Cardiac muscle cell (in vitro differentiated cells and primary cell): ENCODE measurements around the gene SF3B1. TPM values are rescaled to one million over a fixed set of nuclear protein-coding genes. Genes with fewer than 3 reads are reported as not detected.
"Not testable (repeated sequence)": the region's sequence is repeated elsewhere in the genome, so short reads cannot be mapped to it uniquely, and the experiment has no call there.

ENCODE experiments used
- DNase-seq, 2 donors: peaks; one replicate each; pipeline versions ENCODE4 v3.0.0 to v3.0.0-alpha.2; 2010 to 2017; ENCODE audit warnings: low read depth in 1 of 2, low spot score in 1 of 2
- H3K27ac ChIP-seq: fragments of 200-600 bp; sonication (generic); 2 replicates; pipeline ENCODE4 v1.5.1; 2016
- H3K27me3 ChIP-seq: fragments of 200-600 bp; sonication (generic); 2 replicates; pipeline ENCODE4 v1.6.0; 2016; ENCODE audit warnings: control low read depth
- H3K36me3 ChIP-seq: fragments of 200-600 bp; sonication (generic); 2 replicates; pipeline ENCODE4 v1.5.1; 2016; ENCODE audit warnings: control low read depth
- H3K4me1 ChIP-seq: fragments of 200-600 bp; sonication (generic); 2 replicates; pipeline ENCODE4 v1.8.1; 2017; ENCODE audit warnings: low read depth, mild to moderate bottlenecking, mixed run types
- H3K4me3 ChIP-seq: fragments of 200-600 bp; sonication (generic); 2 replicates; pipeline ENCODE4 v1.5.1; 2016; ENCODE audit warnings: mild to moderate bottlenecking
- H3K9me3 ChIP-seq: fragments of 200-600 bp; sonication (generic); 2 replicates; pipeline ENCODE4 v1.5.1; 2017; ENCODE audit warnings: low read depth, mild to moderate bottlenecking, control low read depth
- CTCF ChIP-seq: IDR thresholded peaks from 2 replicates; pipeline ENCODE4 v1.5.1; 2012; ENCODE audit warnings: low read depth, mild to moderate bottlenecking, low read length
- polyA plus RNA-seq: library from polyadenylated mRNA; unstranded; fragments of >200 nt; fragmentation: Nextera tagmentation; extraction: Ambion mirVana; gene quantifications from 2 replicates; pipeline ENCODE4 v1.2.1, GENCODE V29; 2016
- total RNA-seq: library from RNA; depleted of rRNA; stranded (reverse); fragments of >200 nt; gene quantifications from 2 replicates; pipeline ENCODE4 v1.2.3, GENCODE V29; 2016

SF3B1 gene, protein sequence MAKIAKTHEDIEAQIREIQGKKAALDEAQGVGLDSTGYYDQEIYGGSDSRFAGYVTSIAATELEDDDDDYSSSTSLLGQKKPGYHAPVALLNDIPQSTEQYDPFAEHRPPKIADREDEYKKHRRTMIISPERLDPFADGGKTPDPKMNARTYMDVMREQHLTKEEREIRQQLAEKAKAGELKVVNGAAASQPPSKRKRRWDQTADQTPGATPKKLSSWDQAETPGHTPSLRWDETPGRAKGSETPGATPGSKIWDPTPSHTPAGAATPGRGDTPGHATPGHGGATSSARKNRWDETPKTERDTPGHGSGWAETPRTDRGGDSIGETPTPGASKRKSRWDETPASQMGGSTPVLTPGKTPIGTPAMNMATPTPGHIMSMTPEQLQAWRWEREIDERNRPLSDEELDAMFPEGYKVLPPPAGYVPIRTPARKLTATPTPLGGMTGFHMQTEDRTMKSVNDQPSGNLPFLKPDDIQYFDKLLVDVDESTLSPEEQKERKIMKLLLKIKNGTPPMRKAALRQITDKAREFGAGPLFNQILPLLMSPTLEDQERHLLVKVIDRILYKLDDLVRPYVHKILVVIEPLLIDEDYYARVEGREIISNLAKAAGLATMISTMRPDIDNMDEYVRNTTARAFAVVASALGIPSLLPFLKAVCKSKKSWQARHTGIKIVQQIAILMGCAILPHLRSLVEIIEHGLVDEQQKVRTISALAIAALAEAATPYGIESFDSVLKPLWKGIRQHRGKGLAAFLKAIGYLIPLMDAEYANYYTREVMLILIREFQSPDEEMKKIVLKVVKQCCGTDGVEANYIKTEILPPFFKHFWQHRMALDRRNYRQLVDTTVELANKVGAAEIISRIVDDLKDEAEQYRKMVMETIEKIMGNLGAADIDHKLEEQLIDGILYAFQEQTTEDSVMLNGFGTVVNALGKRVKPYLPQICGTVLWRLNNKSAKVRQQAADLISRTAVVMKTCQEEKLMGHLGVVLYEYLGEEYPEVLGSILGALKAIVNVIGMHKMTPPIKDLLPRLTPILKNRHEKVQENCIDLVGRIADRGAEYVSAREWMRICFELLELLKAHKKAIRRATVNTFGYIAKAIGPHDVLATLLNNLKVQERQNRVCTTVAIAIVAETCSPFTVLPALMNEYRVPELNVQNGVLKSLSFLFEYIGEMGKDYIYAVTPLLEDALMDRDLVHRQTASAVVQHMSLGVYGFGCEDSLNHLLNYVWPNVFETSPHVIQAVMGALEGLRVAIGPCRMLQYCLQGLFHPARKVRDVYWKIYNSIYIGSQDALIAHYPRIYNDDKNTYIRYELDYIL
- total RNA-seq (239 and 463 TPM in 2 replicates), polyA plus RNA-seq (218 and 276 TPM in 2 replicates)

- Histone ChIP-seq H3K4me3 (peak within 1 kb of the TSS; percentile 97), H3K36me3 (no peaks in the 10 kb centered on the region), H3K9me3 (no peaks in the 10 kb centered on the region), H3K4me1 (peaks cover 17% of the 10 kb centered on the region), H3K27me3 (no peaks in the 10 kb centered on the region), H3K27ac (peak within 1 kb of the TSS; percentile 97)
- TF ChIP-seq CTCF: no peak
- peak; percentile 98 for DNase-seq
Observed at GRCh38 chr2:197434541-197435513, at the start of gene SF3B1. Gene SF3B1 (minus strand): TSS chr2:197435028. CDS start chr2:197434999, 29 bp downstream.

DNA sequence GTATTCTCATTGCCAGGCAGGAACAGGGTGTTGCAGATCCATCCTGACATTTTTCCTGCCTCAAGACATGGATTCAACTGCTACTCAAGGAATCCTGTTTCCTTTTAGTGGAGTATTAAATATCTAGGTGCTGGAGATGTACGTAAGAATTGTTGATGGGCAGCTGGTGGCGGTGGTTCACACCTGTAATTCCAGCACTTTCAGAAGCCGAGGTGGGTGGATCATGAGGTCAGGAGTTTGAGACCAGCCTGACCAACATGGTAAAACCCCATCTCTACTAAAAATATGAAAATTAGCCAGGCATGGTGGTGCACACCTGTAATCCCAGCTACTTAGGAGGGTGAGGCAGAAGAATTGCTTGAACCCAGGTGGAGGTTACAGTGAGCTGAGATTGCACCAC is 49.4 kb upstream of the SF3B1 start:
- not testable (repeated sequence) for H3K4me3 ChIP-seq, H3K27ac ChIP-seq, H3K9me3 ChIP-seq, DNase-seq, H3K4me1 ChIP-seq, H3K27me3 ChIP-seq
- H3K36me3 ChIP-seq: peaks cover 33% of the 10 kb centered on the region

DNA sequence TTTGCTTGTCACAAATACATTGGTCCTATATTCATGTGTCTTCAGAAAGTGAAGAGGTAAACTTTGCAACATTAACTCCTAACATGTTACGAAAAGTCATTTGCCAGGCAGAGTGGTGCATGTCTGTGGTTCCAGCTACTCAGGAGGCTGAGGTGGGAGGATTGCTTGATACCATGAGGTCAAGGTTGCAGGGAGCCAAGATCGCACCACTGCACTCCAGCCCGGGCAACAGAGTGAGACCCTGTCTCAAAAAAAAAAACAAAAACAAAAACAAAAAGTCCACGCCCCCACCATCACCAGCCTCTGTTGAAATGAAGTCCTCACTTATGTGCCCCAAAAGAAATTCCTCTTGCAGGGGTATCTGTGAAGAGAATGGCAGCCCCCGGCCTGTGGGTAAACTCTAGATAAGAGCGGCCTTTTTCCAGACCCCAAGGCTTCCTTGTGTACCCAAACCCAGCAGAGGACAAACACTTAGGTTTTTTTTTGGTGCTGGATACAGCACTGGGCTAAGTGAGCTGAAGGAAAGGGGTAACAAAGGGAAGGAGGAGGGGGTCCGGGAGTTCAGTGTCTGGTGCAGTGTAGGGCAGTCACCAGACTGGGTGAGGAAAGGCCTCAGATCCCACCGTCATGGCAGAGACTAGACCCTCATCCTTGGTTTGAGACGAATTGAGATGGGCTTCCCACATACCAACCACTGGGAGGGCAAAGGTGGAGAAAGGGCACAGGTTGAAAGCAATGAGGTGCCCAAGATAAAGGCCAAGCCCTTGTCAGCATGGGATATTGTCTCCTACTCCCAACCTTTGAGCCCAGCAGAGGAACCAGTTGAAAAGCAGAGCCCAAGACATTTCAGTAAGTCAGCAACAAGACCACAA is 45.6 kb upstream of the SF3B1 start:
- Histone ChIP-seq H3K4me3 (no peak overlapping the region), H3K27me3 (no peaks in the 10 kb centered on the region), H3K9me3 (no peaks in the 10 kb centered on the region), H3K4me1 (no peaks in the 10 kb centered on the region), H3K36me3 (peaks cover 7% of the 10 kb centered on the region), H3K27ac (no peak overlapping the region)
- no peak for DNase-seq
- TF ChIP-seq CTCF: no peak

- Histone ChIP-seq H3K36me3 (peaks cover 25% of the 10 kb centered on the region), H3K27ac (no peak overlapping the region), H3K27me3 (no peaks in the 10 kb centered on the region), H3K9me3 (no peaks in the 10 kb centered on the region), H3K4me3 (no peak overlapping the region), H3K4me1 (no peaks in the 10 kb centered on the region)
- no peak for TF ChIP-seq CTCF
- no peak for DNase-seq
Observed at GRCh38 chr2:197477797-197478196, 43.0 kb upstream of the SF3B1 start.

- no peaks in the 10 kb centered on the region for H3K27me3 ChIP-seq
- TF ChIP-seq CTCF: no peak
- no peaks in the 10 kb centered on the region for H3K4me1 ChIP-seq
- H3K9me3 ChIP-seq: no peaks in the 10 kb centered on the region
- H3K27ac ChIP-seq: no peak overlapping the region
- H3K36me3 ChIP-seq: peaks cover 44% of the 10 kb centered on the region
- no peak overlapping the region for H3K4me3 ChIP-seq
- DNase-seq: no peak
Observed at GRCh38 chr2:197472166-197472565, 37.3 kb upstream of the SF3B1 start.
